HG03520 (cell line): ENCODE data around the gene ZNF532.
"Not testable (repeated sequence)": the region's sequence is repeated elsewhere in the genome, so short reads cannot be mapped to it uniquely, and the experiment has no call there.

Experiments
- ATAC-seq: cut with Tn5 transposase; IDR thresholded peaks from one replicate; pipeline ENCODE4 v1.9.1; 2021; ENCODE audit warnings: mild to moderate bottlenecking, moderate library complexity; ENCODE audit not compliant: unreplicated experiment

The ZNF532 gene

GRCh38 chr18:58848685-58849084 lies 16.0 kb upstream of the ZNF532 start:
- no peak for ATAC-seq

GRCh38 chr18:58850786-58851469 lies 13.7 kb upstream of the ZNF532 start:
- ATAC-seq, result no peak

GRCh38 chr18:58851856-58852255 lies 12.8 kb upstream of the ZNF532 start:
- no peak for ATAC-seq

GRCh38 chr18:58852629-58853028 lies 12.0 kb upstream of the ZNF532 start:
- no peak for ATAC-seq

GRCh38 chr18:58853561-58853960 lies 11.1 kb upstream of the ZNF532 start:
- ATAC-seq, result no peak

GRCh38 chr18:58855521-58855920 lies 9.2 kb upstream of the ZNF532 start:
- ATAC-seq, result not testable (repeated sequence)

GRCh38 chr18:58856881-58857280 lies 7.8 kb upstream of the ZNF532 start:
- no peak for ATAC-seq

GRCh38 chr18:58858591-58859468 lies 5.8 kb upstream of the ZNF532 start:
- ATAC-seq, result no peak

GRCh38 chr18:58859907-58860306 lies 4.8 kb upstream of the ZNF532 start:
- no peak for ATAC-seq

- no peak for ATAC-seq
These were observed 3.9 kb upstream of the ZNF532 start for GRCh38 chr18:58860747-58861231.

- no peak for ATAC-seq
These were observed 3.3 kb upstream of the ZNF532 start for GRCh38 chr18:58861353-58861752.

- ATAC-seq, result no peak
These were observed 2.8 kb upstream of the ZNF532 start for GRCh38 chr18:58861861-58862301.

GRCh38 chr18:58862356-58862755 lies 2.3 kb upstream of the ZNF532 start:
- ATAC-seq, result no peak

- no peak for ATAC-seq
These were observed 1.7 kb upstream of the ZNF532 start for GRCh38 chr18:58862851-58863538.

- no peak for ATAC-seq
These were observed 1.0 kb upstream of the ZNF532 start for GRCh38 chr18:58863539-58864145.

GRCh38 chr18:58865033-58865590 lies 435 bp downstream of the ZNF532 start:
- ATAC-seq, result no peak

- no peak for ATAC-seq
These were observed 1.0 kb downstream of the ZNF532 start for GRCh38 chr18:58865701-58866065.

GRCh38 chr18:58866066-58866772 lies 1.5 kb downstream of the ZNF532 start:
- ATAC-seq, result no peak

- no peak for ATAC-seq
These were observed 2.1 kb downstream of the ZNF532 start for GRCh38 chr18:58866773-58867150.

GRCh38 chr18:58867281-58867961 lies 2.7 kb downstream of the ZNF532 start:
- no peak for ATAC-seq
